Measurements from ENCODE around the gene DGKB.
A peak's percentile ranks its signal among the peaks of the same experiment; 100 is the strongest.

The DGKB gene

GRCh38 chr7:14270099-14270498 lies 632.5 kb downstream of the DGKB start:
- DNase-seq = no peak

- DNase-seq = no peak
Observed at GRCh38 chr7:14260011-14260410, 642.5 kb downstream of the DGKB start.

GRCh38 chr7:14258861-14259260 lies 643.7 kb downstream of the DGKB start:
- no peak for DNase-seq

DNA sequence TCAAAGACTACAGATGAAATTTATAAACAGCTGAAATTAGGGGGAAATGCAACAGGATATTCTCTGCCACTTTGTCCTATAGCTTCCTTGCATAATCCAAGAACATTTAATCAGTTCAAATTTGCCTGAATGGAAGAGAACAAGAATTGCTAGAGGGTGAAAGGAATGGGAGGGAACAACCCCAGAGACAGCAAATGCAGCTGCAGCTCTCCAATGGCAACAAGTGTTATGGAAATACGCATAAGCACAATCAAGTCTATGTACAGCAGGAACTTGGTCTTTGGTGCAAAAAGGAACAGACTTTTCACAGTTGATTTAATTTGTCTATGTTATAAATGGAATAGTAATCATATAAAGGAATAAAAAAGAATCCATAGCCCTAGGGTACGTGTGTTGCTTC lies 644.1 kb downstream of the DGKB start:
- peak; percentile 16 for DNase-seq

DNA sequence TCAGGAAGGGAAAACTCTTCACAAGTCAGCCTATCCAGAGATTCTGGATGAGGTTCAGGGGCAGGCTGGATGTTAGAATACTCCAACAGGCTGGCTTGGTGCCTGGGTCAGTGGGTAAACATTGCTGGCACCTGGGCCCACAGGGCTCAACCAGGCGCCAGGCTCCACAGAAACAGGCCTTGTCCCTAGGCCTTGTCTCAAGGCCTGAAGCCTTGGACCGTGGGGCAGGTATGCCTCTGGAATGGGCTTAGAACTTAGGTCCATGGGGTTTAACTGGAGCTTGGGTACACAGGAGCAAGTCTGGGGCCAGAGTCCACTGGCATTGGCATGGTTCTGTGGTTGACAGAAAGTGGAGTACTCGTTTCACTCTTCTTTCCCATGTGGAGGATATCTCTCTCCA lies 650.1 kb downstream of the DGKB start:
- DNase-seq = no peak

- no peak for DNase-seq
Observed at GRCh38 chr7:14242175-14242574, 660.4 kb downstream of the DGKB start.

- no peak for DNase-seq
Observed at GRCh38 chr7:14236834-14237233, 665.7 kb downstream of the DGKB start.

DNA sequence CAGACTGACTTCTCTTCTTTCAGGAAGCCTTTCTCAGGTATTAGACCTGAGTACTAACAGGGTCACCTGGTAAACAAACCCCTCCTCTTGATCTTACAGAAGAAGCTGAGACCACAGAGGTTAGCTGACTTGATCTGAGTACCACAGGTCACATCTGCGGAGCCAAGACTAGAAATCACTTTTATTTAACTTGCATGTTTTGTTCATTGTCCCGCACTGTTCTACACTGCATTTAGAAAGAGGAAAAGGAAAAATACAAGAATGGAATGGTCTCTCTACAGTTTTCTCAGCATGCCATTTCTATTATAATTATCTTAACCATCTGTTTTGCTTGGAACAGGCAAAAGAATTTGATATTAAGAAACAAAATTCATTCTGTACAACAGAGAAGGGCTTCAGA lies 667.5 kb downstream of the DGKB start:
- no peak for DNase-seq

GRCh38 chr7:14233868-14234369 lies 668.6 kb downstream of the DGKB start:
- peak; percentile 77 for DNase-seq

DNA sequence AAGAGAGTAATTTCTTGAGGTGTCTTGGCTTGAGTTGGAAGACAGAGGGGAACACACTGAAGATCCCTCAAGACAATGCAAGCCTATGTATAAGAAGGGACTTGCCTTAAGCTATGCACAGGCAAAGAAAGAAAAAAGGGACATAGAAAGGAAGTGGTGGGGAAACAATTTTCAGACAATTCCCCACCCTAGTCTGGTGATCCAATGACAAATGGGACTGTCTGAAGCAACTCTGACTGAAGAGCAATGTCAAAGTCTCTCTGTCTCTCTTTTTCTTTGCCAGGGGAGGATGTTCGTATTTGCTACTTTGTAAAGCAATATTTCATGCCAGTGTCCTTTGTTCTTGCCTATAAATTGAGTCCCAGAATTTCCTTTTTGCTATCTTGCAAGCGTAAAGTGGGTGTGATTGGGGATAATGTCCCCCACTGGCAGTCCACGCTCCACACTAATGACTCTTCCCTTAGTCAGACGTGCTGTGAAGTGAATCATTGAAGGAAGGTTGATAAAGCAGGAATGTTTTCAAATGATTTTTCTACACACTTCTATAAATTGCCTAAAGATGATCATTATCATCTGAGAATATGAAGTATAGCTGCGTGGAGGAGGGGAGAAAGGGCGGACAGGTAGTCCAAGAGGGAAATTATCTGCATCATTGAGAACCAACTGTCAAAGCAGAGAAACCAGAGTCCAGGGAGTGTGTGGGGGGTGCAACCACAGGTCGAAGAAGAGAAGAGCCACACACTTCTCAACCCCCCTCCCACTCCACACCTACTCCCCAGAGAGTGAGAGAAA lies 669.3 kb downstream of the DGKB start:
- DNase-seq = no peak

DNA sequence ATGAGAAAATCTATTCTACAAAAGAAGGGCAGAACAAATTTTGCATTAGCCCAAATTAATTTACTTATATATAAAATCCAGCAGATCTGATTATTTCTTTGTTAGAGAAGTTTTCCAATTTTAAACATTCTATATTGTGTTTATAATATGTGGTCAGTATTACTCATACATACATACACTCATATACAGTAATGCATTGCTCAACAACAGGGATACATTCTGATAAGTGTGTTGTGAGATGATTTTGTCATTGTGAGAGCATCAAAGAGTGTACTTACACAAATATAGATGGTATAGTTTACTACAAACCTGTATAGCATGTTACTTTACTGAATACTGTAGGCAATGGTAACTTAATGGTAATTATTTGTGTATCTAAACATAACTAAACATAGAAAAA lies 673.5 kb downstream of the DGKB start:
- no peak for DNase-seq

DNA sequence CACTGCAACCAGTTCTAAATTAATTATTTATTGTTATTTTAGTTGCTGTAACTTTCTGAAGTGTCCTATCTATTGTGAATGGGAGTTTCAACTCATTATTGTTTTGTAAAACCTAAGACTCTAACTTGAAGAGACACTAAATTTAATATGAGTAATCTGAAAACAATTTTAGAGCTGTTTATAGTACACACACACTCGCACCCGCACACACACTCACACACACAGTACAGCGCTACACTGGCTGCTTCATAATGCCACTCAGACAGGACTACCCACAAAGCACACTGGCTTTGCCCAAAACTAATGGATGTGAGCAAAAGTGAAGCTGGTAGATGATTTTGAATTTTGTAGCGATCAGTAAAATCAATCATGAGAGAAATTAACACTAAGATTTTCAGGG lies 674.2 kb downstream of the DGKB start:
- no peak for DNase-seq

DNA sequence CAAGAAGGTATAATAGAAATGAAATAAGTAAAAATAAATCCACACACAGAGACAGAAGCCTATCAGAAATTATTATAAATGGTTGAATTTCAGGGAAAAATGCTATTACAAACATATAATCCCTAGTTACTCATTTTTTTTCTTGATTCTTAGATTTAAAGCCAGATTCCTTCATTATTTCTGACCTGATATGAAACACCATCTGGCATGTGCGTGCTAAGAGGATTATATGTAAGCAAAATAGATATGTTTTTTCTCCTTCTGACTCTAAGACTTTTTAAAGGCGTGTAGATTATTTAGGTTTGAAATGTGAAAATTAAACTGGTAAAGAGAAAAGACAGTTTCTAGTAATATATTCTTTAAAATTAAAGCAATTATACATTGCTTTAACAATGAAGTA lies 676.4 kb downstream of the DGKB start:
- no peak for DNase-seq

GRCh38 chr7:14219125-14219524 lies 683.4 kb downstream of the DGKB start:
- DNase-seq = no peak

DNA sequence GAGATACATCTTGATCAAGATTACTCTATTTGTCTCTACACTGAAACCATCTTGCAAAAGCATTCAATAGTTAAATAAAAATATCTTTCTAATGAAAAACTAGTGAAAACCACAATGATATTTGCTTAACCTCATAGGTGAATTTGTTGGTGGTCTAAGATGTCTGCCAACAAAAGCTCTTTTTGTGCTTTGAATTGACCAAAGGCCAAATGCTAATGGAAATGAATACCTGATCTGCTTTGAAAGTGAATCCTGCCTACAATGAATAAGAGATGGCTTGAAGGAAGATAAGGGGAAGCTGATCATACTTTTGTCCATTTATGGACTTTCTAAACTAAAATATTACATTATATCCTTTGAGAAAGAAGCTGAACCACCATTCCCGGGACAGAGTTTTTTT lies 684.2 kb downstream of the DGKB start:
- no peak for DNase-seq

- no peak for DNase-seq
Observed at GRCh38 chr7:14209896-14210484, 692.6 kb downstream of the DGKB start.

DNA sequence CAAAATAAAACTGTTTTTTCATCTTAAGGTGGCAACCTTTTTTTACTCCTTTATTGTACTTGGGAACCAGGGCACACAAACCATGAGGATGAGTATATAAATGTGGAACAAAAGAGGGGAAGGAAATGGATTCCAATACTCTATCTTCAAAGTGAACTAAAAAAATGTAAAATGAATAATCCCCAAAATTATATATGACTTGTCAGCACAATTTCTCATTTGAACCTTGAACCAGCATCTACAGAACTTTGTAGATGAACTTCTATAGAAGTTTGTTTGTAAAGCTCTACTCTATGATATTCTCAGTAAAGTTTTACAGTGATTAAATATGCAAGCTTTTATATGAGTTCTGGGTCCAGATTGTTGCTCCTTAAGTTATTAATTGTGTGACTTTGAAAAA lies 694.8 kb downstream of the DGKB start:
- no peak for DNase-seq

DNA sequence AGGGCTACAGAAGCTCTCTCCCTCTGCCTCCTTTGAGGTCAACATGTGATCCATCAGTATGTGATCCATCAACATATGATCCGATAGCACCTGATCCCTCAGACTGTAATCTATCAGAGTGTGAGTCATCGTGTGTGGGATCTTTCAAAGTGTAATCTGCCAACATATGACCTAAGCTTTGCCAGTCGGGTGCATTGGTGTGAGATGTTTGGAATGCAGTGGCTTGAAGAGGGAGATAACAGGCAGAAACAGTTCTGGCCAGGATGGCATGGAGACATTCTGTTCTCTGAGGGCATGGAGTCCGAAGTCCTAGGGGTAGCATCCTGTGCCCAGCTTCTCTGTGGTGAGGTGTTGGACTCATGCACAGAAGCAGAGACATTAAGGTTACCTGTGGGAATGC lies 695.4 kb downstream of the DGKB start:
- DNase-seq = no peak

GRCh38 chr7:14206121-14206520 lies 696.4 kb downstream of the DGKB start:
- DNase-seq = no peak

DNA sequence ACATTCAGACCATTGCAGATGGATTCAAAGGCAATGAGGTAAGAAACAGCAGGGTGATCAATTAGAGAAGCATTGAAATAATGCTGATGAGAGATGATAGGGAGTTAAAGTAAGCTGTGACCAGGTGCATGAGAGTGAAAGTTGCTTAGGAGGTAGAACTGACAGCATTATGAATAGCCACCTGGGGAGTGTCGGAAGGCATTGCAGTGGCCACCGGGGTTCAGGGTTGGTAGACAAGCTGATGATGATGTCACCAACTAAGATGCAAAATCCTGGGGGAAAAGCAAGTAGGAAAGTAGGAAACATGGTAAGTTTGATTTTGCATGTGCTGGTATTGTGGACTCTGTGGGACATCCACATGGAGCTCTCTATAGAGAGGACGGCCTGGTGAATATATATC lies 701.2 kb downstream of the DGKB start:
- no peak for DNase-seq

GRCh38 chr7:14199336-14199735 lies 703.2 kb downstream of the DGKB start:
- no peak for DNase-seq

DNA sequence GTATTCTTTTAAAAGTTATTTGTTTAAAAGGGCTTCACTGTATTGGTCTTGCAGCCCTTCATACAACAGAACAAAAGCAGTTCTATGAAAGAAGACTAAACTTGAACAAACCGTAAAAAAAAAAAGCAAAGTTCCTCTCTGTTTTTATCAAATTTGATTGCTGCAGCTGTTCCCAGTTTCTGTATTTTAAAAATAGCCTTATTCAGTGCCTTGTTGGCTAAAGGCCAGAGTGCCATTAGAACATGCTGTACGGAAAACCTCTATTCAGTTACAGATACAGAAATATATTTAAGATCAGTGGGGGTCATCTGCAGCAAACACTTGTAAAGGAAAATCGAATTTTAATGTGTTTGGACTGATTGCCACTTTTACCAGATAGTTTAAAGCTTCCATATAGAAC lies 705.3 kb downstream of the DGKB start:
- peak; percentile 51 for DNase-seq

DNA sequence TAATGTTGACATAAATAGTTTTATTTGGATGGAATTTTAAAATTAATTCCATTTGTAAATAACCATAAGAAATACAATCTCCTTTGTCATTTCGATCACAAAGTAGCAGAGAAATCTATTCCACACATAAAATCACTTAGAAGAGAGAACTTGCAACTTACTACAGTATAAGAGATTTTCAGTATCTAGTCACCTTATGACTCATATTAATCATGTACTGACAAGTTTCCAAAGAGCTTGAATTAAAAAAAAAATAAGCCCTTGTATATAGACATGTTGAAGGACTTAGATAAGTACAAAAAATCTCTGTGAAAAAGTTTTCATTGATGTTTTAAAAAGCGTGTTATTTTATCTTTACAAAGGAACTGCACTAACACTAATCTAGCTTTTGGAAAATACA lies 706.0 kb downstream of the DGKB start:
- DNase-seq = no peak

DNA sequence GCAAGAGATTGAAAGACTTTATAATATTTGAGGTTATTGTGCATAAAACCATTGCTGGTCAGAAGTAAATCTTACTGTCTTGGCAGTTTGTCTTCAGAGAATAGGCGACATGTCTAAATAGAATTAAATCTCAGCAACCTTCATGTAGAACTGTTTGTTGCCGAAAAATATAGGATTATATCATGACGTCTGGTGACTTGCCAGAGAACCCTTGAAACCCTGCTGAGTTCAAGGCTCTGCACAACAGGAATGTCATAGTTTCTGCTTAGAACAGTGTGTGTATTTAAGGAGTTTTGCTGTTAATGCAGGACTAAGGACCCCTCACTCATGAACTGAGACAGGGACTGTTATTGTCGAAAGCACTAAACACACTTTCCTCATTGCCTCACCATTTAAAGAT lies 706.7 kb downstream of the DGKB start:
- no peak for DNase-seq

DNA sequence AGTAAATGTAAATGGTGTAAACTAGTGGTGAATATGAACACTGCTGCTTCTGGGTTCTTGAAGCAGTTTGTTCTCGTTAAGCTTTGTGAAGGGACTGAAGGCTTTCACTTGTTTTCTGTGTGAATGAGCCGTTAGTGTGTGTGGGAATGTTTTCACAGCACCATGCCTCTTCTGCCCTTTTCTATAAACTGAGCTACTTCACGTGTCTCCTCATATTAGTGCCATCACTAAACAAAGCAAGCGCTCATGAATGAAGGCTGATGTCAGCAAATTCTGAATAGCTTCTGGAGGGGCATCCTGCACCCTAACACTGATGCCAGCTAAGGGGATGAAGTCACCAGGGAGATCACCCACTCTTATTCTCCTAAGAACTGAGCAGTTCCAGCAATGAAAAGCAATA lies 707.5 kb downstream of the DGKB start:
- no peak for DNase-seq

Data from NCI-H345 (cell line).